ENCODE results near the gene RAMP3.
A peak's percentile ranks its signal among the peaks of the same experiment; 100 is the strongest.
"Not testable (repeated sequence)": the region's sequence is repeated elsewhere in the genome, so short reads cannot be mapped to it uniquely, and the experiment has no call there.

The RAMP3 gene

DNA sequence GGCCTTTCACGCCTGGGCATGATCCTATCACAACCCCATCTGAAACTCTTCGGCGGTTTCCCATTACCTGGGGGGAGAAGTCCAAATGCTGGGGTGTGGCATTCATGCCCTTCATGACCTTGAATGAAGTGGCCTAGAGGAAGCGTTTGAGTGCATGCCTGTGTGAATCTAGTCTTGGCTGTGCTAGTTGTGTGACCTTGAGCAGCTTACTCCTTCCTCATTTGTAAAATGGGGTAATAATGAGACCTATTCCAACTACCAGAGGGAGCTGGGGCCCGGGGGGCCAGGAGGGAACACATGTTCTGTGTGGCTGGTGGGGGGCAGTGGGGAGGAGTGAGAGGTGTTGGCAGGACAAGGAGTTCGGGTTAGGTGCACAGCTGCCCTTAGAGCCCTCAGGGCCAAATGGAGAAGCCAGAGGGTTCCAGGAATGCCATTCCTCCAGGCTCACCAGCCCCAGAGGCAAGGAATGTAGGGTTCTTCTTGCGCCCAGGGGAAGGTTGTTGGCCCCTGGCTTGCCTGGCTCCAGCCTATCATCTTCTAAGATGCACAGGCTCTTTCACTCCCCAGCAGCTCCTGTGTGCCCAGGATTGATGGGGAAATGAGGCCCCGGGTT is 24.8 kb upstream of the RAMP3 start:
- no peak for DNase-seq

GRCh38 chr7:45133352-45133751 is 24.2 kb upstream of the RAMP3 start:
- no peak for DNase-seq

- DNase-seq = no peak
Observed at GRCh38 chr7:45133877-45134276, 23.7 kb upstream of the RAMP3 start.

DNA sequence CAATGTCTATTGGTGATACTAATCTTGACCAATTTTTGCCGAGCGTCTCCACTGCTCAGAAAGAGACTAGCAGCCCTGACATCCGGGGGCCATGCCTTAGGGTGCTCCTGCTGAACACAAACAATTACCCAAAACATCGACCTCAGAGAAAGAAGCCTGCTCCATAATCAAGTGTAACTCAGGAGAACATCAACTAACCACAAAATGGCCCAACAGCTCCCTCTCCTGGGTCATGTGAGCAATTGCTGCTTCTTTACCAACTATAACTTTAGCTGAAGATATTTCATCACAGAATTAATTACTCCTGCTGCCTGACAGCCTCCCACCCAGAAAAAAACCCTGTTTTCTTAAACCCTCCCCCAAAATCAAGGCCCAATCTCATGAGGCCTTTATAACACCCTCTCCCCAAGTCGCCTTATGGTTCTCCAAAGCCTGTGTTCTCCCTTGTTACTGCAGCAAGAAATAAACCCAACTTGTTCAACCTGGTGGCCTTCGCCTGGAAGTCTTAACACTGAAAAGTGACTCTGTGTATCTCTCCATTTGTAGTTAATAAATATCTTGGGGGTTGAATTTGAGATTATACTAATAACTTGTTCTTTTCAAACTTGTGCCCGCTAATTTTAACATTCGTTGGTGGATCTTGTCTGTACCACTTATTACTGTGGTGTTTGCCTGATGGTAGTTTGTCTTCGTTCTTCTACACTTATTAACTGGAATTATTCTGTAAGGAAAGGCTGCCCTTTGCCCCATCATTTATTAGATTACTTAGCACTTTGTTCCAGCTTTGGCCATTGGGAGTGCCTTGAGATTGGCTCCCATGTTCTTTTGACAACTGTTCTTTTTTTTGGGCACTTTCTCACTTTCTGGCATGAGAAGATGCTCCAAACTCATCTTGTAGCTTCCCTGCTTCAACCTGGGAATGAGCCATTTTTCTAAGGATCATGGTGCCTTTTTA is 21.2 kb upstream of the RAMP3 start:
- peak; percentile 35 for DNase-seq

DNA sequence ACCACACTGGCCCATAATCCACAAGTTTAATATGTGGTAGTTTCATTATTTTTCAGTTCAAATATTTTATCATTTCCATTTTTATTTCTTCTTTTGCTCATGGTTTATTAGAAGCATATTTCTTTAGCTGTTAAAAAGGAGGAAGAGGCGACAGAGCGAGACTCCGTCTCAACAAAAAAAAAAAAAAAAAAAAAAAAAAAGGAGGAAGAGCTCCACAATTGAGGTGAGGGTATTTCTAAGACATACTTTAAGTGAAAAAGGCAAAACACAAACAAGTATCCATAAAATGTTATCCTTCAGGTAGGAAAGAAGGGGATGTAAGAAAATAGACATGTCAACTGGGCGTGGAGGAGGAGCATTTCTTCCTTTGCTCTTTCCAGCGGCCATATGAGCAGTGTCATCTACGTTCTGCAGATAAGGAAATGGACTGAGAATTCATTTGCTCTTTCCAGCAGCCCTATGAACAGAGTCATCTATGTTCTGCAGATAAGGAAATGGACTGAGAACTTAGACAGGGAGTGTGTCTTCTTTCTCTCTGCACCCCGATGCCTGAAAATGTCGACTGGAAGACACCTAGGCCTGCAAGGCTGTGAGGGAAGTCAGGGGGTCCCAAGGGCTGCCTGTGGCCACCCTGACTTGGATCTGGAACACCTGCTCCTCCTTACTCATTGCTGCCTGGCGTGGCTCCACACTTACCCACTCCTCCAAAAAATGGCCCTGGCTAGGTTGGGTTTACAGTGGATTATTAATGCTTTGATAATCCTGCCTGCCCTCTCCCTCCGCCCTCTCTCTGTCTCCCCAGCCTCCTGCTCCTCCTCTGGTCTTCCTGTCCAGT is 18.9 kb upstream of the RAMP3 start:
- DNase-seq = no peak

- DNase-seq = no peak
Observed at GRCh38 chr7:45140827-45141226, 16.8 kb upstream of the RAMP3 start.

DNA sequence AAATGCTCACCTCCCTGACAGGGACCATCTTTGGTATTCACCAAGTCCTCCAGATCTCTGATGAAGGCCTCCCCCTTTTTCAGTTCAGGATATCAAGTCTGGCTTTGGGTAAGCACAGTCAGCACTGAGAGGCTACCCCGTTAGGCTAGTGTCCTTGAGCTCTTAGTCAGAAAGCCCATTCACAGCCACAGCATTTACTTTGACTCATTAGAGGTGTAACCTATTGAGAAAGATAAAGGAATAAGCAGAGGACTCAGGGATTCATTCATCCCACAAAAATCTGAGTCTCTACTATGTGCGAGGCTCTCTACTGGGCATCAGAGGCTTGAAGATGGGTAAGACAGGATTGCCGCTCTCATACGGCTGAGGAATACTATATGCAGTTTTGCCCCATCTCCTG is 14.0 kb upstream of the RAMP3 start:
- no peak for DNase-seq

DNA sequence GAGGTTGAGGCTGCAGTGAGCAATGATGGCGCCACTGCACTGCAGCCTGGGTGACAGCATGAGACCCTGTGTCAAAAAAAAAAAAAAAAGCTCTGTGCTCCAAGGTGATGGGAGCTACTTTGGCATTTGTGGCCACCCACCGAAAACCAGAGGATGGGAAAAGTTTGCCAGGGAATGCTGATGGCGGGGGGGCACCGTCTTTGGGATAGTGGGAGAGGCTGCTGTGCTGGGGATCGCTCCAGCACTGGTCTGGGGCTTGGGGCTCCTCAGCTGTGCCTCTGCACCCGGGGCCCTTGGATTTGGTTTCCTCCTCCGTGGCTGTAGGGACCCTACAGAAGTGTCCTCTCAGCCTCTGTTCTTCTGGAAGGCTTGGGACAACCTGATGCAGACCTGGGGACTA is 11.7 kb upstream of the RAMP3 start:
- no peak for DNase-seq

GRCh38 chr7:45146531-45147379 is 10.8 kb upstream of the RAMP3 start:
- DNase-seq = no peak

- DNase-seq = no peak
Observed at GRCh38 chr7:45147858-45148652, 9.5 kb upstream of the RAMP3 start.

- DNase-seq = no peak
Observed at GRCh38 chr7:45148653-45148973, 9.0 kb upstream of the RAMP3 start.

DNA sequence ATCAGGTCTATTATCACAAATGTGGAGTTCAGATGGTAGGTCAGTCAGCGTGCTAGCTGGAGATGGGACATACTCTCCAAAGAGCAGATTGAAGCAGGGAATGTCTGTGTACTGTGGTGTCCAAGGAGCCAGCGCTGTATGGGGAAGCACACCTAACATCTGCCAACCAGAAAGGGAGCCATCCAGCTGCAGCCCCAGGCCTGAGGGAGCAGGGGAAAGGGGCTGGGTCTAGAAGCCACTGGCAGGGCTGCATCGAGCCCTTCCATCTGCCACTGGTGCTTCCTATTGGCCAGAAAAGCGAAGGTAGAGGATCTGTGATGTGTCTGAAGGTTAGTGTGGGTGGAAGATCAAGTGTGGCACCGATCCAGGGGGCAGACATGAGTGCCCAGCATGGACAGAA is 8.0 kb upstream of the RAMP3 start:
- DNase-seq = no peak

DNA sequence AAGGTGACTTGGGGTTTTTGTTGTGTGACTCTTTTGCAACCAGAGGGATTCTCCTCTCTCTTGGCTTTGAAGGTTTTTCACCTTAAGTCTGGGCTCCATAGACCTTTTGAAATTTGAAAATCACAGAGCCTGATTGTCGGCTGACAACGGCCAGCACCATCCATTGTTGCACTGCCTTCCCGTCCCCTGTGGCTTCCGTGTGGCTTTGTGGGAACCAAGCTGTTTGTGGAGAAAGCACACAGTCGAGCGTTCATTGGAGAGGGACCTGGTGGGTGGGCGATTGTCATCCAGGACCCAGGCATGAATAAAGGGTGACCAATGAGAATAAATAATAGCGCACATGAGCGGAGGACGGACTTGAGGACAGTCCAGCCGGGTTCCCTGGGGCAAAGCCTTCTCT is 7.4 kb upstream of the RAMP3 start:
- DNase-seq = no peak

- no peak for DNase-seq
Observed at GRCh38 chr7:45151131-45151684, 6.4 kb upstream of the RAMP3 start.

- DNase-seq = no peak
Observed at GRCh38 chr7:45151967-45152366, 5.6 kb upstream of the RAMP3 start.

DNA sequence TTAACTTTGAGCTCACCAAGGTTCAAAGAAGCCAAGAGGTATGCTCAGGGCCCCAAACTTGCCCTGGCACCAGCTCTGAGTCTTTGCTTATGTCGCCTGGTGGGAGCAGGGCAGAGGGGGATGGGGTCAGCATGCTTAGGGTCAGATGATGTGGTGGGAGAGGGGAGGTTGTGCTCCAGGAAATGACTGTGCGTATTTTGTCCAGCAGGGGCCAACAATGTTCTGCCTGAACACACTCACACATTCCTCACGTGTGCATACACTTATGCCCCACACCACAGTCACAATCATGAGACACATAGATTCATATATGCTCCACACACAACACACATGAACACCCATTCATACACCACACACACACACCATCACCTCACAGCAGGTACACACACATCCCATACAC is 4.4 kb upstream of the RAMP3 start:
- DNase-seq = no peak

DNA sequence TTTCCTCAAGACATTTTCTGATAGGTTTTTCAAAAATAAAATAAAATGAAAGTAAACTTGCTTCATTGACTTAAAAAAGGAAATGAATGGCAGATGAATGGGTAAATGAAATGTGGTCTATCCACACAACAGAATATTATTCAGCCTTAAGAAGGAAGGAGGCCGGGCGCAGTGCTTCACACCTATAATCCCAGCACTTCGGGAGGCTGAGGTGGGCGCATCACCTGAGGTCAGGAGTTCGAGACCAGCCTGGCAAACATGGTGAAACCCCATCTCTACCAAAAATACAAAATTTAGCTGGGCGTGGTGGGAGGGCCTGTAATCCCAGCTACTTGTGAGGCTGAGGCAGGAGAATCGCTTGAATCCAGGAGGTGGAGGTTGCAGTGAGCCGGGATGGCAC is 3.7 kb upstream of the RAMP3 start:
- DNase-seq = not testable (repeated sequence)

DNA sequence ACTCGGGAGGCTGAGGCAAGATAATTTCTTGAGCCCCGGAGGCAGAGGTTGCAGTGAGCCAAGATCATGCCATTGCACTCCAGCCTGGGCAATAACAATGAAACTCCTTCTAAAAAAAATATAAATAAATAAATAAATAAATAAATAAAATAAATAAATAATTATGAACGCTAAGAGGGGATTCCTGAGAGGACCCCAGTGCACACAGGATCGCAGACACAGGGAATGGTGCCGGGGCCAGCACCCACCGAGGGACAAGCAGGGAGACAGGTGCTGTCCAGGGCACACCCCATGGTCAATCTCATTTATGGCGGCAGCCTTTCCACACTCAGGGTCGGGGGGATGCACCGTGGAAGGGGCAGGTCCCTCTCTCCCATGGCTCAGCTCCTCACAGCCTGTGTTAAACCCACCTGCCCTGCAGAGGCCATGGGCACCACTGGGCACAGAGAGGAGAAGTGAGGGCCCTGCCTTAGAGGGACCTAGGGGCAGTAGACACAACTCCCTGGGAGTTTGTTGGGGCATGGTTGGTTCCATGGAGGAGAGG is 2.2 kb upstream of the RAMP3 start:
- no peak for DNase-seq

GRCh38 chr7:45155941-45156340 is 1.6 kb upstream of the RAMP3 start:
- no peak for DNase-seq

- no peak for DNase-seq
Observed at GRCh38 chr7:45156516-45157272, 897 bp upstream of the RAMP3 start.

- no peak for DNase-seq
Observed at GRCh38 chr7:45157286-45157652, 322 bp upstream of the RAMP3 start.

Measured in NCI-H446 treated with DMSO at 0.1 percent for 48 hours (cell line).